Left ventricle myocardium inferior (tissue), 1 donor: ENCODE measurements around the gene PALB2. TPM values are rescaled to one million over a fixed set of nuclear protein-coding genes. Genes with fewer than 3 reads are reported as not detected.

ENCODE experiments used
- DNase-seq: peaks from one replicate; pipeline ENCODE4 v3.0.0-alpha.2; 2020
- H3K27ac ChIP-seq: fragments of 200-600 bp; replicated peaks from 2 replicates; pipeline ENCODE4 v1.8.0; 2021
- H3K27me3 ChIP-seq: fragments of 200-600 bp; 2 replicates; pipeline ENCODE4 v1.8.0; 2021; ENCODE audit warnings: low read depth
- H3K36me3 ChIP-seq: fragments of 200-600 bp; 2 replicates; pipeline ENCODE4 v1.8.0; 2021
- H3K4me1 ChIP-seq: fragments of 200-600 bp; 2 replicates; pipeline ENCODE4 v1.8.0; 2021
- H3K4me3 ChIP-seq: fragments of 200-600 bp; 2 replicates; pipeline ENCODE4 v1.8.0; 2021; ENCODE audit warnings: mild to moderate bottlenecking, moderate library complexity
- H3K9me3 ChIP-seq: fragments of 200-600 bp; replicated peaks from 2 replicates; pipeline ENCODE4 v1.8.0; 2021
- intact Hi-C: fragments of 100-400 bp; cut with micrococcal nuclease; formaldehyde crosslinking; loops from one replicate; pipeline ENCODE4 v1.11.0; 2022
- total RNA-seq: library from RNA; stranded (reverse); fragmentation: NEBNext Ultra II Directional; extraction: Animal tissue kit (Norgen Biotek cat#: 25700); gene quantifications from one replicate; pipeline ENCODE4 v1.2.1, GENCODE V29; 2021
- TF ChIP-seq, protein P1 (sequence below): fragments of 200-600 bp; IDR thresholded peaks from 2 replicates; pipeline ENCODE4 v1.8.0; 2021; ENCODE audit warnings: antibody characterized with exemption, mild to moderate bottlenecking, borderline replicate concordance
- donor health status: DM: no; HTN: yes; CAD: no; lungs with severe emphysema.

PALB2 gene
- total RNA-seq, 1 donor from 2014 or later, result 4.2 TPM

DNA sequence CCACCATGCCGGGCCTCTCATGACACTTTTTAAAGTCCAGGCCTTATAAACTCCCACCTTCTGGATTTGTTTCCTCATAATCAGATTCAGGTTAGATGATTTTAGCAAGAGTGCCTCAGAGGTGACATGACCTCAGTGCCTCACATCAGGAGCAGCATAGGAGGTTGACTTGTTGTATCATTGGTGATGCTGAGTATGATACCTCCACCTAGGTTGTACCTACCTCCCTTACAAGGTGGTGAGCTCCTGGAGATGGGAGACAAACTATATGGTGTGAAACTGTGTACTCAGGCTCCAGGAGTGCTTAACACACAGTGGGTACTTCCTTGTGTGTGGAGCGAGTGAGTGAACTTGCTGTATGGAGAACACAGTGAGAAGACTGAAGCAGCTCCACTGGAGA, 63.6 kb downstream of the PALB2 start:
- intact Hi-C loops, result no loop called here
- TF ChIP-seq, protein P1, sequence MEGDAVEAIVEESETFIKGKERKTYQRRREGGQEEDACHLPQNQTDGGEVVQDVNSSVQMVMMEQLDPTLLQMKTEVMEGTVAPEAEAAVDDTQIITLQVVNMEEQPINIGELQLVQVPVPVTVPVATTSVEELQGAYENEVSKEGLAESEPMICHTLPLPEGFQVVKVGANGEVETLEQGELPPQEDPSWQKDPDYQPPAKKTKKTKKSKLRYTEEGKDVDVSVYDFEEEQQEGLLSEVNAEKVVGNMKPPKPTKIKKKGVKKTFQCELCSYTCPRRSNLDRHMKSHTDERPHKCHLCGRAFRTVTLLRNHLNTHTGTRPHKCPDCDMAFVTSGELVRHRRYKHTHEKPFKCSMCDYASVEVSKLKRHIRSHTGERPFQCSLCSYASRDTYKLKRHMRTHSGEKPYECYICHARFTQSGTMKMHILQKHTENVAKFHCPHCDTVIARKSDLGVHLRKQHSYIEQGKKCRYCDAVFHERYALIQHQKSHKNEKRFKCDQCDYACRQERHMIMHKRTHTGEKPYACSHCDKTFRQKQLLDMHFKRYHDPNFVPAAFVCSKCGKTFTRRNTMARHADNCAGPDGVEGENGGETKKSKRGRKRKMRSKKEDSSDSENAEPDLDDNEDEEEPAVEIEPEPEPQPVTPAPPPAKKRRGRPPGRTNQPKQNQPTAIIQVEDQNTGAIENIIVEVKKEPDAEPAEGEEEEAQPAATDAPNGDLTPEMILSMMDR, result no peak
- no peak overlapping the region for H3K4me3 ChIP-seq
- no peak for DNase-seq
- peaks cover 90% of the 10 kb centered on the region for H3K36me3 ChIP-seq
- H3K4me1 ChIP-seq, result peaks cover 18% of the 10 kb centered on the region
- H3K9me3 ChIP-seq, result no peaks in the 10 kb centered on the region
- H3K27me3 ChIP-seq, result no peaks in the 10 kb centered on the region
- peak overlapping the region; percentile 3 for H3K27ac ChIP-seq

GRCh38 chr16:23575834-23576233, 65.3 kb downstream of the PALB2 start:
- Histone ChIP-seq H3K9me3 (no peaks in the 10 kb centered on the region), H3K4me1 (peaks cover 18% of the 10 kb centered on the region), H3K27ac (no peak overlapping the region), H3K4me3 (no peak overlapping the region), H3K36me3 (peaks cover 90% of the 10 kb centered on the region), H3K27me3 (no peaks in the 10 kb centered on the region)
- TF ChIP-seq, protein P1, result no peak
- DNase-seq, result no peak
- intact Hi-C loops, result no loop called here

DNA sequence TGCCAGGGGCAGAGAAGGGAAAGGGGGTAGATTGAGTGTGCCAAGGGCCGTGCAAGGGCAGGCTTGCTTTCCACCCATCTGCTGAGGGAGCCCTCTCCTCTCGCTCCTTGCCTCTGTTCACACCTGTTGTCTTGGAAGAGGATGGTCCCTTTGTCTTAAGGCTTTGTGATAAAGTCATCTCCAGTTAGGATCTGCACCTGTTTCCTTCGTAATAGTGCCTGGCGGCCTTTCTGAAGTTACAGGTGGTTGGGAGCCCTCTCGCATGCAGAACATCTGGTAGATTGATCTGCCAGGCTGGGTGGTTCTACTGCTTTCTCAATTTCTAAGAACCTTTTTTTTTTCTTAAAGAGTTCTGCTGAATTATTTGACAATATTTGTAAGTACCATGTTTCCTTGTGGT, 67.3 kb downstream of the PALB2 start:
- Histone ChIP-seq H3K36me3 (peaks cover 90% of the 10 kb centered on the region), H3K27me3 (no peaks in the 10 kb centered on the region), H3K4me3 (no peak overlapping the region), H3K9me3 (no peaks in the 10 kb centered on the region), H3K4me1 (peaks cover 16% of the 10 kb centered on the region), H3K27ac (no peak overlapping the region)
- intact Hi-C loops, result no loop called here
- DNase-seq, result no peak
- TF ChIP-seq, protein P1, result no peak

DNA sequence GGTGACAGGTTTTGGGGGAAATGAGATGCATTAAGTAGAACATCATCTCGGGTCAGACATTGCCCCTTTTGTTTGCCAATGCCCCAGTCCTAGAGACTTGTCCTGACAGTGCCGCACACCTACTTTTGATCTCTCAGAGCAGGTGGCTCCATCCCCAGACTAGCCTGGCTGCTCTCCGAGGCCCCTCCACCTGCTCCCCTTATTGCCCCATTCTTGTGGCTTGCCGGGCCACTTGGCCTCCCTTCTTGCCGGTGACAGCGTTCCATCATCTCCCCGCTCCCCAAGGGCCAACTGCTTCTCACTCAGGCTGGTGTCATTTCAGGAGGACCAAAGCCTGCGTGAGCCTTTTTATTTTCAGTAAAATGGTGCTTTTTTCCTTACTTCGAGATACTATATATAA, 68.7 kb downstream of the PALB2 start:
- intact Hi-C loops, result no loop called here
- Histone ChIP-seq H3K27ac (no peak overlapping the region), H3K4me3 (no peak overlapping the region), H3K4me1 (peaks cover 1% of the 10 kb centered on the region), H3K9me3 (no peaks in the 10 kb centered on the region), H3K36me3 (peaks cover 96% of the 10 kb centered on the region), H3K27me3 (no peaks in the 10 kb centered on the region)
- no peak for DNase-seq
- TF ChIP-seq, protein P1, result no peak

DNA sequence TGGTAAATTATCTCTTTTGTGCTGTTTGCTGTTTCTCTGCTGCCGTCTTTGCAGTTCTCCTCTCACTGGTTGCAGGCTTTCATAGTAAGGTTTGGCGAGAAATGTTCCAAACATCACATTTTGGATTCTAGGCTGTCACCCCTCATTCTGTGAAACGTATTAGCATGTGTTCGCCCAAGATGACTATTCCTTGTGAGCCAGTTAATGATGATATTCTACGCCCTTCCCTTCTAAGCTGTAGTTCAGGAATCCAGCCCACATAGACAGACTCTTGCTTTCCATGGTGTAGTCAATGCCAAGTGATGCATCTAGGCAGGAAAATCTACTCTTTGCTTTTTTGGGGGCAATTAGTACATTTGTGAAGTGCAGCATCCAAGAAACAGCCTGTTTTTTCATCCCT, 69.2 kb downstream of the PALB2 start:
- Histone ChIP-seq H3K4me3 (no peak overlapping the region), H3K27me3 (no peaks in the 10 kb centered on the region), H3K4me1 (no peaks in the 10 kb centered on the region), H3K27ac (no peak overlapping the region), H3K36me3 (peaks cover 98% of the 10 kb centered on the region), H3K9me3 (no peaks in the 10 kb centered on the region)
- DNase-seq, result no peak
- intact Hi-C loops, result no loop called here
- TF ChIP-seq, protein P1, result no peak
